AML-193 (cell line): ENCODE measurements around the gene GAL.
"Not testable (repeated sequence)": the region's sequence is repeated elsewhere in the genome, so short reads cannot be mapped to it uniquely, and the experiment has no call there.

Source experiments
- DNase-seq, 2 experiments: peaks; one replicate each; lab custom pipeline; 2025; lab: John Stamatoyannopoulos, UW

The GAL gene, protein sequence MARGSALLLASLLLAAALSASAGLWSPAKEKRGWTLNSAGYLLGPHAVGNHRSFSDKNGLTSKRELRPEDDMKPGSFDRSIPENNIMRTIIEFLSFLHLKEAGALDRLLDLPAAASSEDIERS

GRCh38 chr11:68684385-68685356 is at the start of gene GAL:
Gene GAL (plus strand): TSS chr11:68684544. CDS start chr11:68684924, 380 bp downstream.
- no peak for DNase-seq

DNA sequence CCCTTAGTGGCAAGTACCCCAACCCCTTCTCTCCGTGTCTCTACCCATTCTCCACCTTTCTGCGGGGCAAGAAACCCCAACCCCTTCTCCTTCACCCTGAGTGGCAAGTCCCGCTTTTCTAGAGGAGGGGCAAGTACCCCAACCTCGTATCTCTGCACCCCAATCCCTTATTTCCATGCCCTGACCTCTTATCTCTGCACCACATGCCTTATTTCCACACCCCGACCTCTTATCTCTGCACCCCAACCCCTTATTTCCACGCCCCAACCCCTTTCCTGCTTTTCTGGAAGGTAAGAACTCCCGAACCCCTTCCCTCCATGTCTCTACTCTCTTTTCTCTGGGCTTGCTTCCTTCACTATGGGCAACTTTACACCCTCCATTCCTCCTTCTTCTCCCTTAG is 49.7 kb upstream of the GAL start:
- DNase-seq, result not testable (repeated sequence)

GRCh38 chr11:68635172-68635571 is 49.2 kb upstream of the GAL start:
- DNase-seq, result not testable (repeated sequence)

- DNase-seq, result not testable (repeated sequence)
These were observed 48.5 kb upstream of the GAL start for GRCh38 chr11:68635883-68636282.

DNA sequence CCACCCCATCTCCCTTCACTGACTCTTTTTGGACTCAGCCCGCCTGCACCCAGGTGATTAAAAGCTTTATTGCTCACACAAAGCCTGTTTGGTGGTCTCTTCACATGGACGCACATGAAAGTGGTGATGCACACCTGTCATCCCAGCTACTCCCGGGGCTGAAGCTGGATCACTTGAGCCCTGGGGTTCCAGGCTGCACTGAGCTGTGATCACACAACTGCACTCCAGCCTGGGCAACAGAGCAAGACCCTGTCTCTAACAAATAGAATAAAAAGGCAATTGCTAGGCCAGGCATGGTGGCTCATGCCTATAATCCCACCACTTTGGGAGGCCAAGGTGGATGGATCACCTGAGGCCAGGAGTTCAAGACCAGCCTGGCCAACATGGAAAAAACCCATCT is 45.0 kb upstream of the GAL start:
- not testable (repeated sequence) for DNase-seq

GRCh38 chr11:68641880-68642279 is 42.5 kb upstream of the GAL start:
- no peak for DNase-seq

GRCh38 chr11:68643585-68643984 is 40.8 kb upstream of the GAL start:
- no peak for DNase-seq

DNA sequence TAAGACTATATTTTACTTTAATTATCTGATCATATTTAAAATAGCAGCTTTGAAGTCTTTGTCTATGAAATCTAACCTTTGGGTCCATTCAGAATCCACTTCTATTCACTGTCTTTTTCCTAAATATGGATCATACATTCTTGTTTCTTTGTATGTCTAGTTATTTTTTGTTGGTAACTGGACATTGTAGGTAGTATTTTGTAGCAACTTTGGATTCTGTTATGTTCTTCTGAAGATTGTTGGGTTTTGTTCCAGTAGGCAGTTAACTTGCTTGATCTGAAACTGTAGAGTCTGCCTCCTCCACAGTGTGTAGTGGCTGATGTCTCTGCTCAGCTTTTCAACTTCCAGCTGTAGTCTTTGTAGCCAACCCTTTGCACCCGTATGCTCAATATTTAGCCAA is 37.5 kb upstream of the GAL start:
- no peak for DNase-seq

DNA sequence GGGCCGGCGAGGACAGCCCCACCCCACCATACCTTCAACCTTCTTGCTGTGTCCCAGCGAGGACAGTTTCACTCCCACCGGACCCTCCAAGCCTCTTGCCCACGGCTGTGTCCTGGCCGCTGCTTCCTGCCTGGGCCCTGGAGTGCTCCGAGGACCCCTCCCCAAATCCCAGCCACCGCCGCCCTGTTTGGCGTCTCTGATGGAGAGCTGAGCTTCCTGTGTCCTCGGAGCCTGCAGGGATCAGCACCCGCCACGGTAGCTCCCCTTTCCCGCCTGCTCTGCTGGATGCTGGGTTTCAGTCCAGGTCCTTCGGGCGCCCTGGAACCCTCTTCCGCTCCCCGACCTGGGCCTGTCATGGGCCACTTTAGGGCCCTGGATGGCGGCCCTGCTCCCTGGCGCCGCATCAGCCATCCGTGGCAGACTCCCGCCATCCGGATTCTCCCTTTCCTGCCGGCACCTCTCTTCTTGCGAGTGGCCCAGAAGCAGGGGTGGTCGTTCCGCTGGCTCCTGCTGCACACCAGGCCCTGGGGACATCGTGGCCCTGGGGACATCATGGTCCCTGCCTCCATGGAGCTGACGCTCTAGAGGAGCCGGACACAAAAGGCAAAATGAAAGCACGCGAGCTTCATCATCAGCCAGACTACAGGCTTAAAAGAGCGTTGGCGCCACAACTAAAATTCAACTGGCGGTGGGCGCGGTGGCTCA is 34.3 kb upstream of the GAL start:
- no peak for DNase-seq

- no peak for DNase-seq
These were observed 33.5 kb upstream of the GAL start for GRCh38 chr11:68650801-68651200.

- DNase-seq, result no peak
These were observed 32.9 kb upstream of the GAL start for GRCh38 chr11:68651208-68651984.

- DNase-seq, result no peak
These were observed 32.2 kb upstream of the GAL start for GRCh38 chr11:68651985-68652682.

- DNase-seq, result no peak
These were observed 31.6 kb upstream of the GAL start for GRCh38 chr11:68652683-68653156.

DNA sequence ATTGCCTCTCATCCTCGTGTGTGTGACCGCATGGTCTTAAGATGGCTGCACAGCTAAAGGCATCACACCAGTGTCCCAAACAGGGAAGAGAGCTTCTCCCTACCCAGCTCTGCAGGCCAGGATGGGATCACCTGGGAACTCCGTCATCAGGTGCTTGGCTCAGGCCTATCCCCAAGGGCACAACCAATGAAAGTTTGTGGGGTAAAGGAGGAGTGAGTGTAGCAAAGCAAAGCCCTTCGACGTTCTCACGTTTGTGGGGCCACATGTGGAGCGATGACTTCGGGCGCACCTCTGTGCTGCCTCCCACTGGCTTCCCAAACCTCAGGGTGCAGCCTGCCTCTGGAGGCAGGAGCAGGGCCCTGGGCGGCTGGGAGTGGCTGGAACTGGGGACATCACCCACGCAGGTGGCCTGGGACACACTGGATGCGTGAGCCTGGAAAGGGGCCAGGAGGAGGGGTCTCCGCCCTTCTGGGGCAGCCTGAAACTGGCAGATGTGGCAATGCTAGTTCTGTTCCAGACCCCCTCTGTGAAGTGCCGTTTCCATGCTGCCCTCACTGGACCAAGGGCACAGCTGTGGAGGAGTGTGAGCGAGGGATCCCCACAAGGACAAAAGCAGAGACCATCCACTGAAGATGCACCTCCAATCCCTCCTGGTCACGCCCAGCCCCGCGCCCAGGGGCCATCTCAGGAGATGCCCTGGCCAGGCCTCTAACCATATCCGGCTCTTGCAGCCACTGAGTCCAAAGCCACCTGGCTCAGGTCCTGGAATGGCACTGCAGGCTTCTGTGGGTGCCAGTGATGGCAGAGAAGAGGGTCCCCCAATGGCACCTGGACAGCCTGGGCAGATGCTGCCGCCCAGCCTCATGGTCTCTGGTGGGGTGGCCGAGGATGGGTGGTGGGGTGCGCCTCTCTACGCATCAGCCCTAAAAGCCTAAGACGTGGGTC is 30.6 kb upstream of the GAL start:
- no peak for DNase-seq

DNA sequence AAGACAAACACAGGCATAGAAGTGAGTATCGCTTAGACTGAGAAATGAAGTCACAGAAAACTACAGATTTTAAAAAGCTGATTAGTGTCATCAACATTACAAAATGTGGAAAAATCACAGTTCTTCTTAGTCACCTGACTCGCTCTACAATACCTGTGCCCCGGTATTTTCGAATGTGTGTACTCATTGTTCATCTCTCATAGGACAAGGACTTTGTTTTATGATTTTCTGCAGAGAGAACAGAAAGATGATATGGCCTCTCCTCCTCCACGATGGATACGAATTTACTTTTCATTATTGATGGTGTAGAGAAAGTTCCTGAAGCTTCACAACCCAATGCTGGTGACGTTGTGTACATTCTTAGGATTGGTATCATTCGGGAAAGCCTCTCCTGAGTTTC is 29.4 kb upstream of the GAL start:
- DNase-seq, result no peak

DNA sequence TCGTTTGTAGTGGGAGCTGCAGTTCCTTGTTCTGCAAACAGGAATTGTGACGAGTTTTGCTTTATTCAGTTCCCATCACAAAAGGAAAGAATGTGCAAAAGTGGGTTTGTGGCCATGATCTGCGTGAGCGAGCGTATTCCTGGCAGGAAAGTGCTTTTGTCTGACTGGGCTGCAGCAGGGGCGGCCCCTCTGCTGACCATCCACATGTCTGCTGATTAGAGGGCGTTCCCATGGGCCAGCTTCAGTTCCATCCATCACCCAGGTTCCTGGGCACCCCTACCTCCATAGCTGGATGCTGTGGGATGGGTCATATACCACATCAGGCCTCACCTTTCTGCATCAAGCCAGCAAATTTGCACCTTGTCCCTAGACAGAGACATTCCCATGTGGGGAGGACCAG is 28.9 kb upstream of the GAL start:
- no peak for DNase-seq

DNA sequence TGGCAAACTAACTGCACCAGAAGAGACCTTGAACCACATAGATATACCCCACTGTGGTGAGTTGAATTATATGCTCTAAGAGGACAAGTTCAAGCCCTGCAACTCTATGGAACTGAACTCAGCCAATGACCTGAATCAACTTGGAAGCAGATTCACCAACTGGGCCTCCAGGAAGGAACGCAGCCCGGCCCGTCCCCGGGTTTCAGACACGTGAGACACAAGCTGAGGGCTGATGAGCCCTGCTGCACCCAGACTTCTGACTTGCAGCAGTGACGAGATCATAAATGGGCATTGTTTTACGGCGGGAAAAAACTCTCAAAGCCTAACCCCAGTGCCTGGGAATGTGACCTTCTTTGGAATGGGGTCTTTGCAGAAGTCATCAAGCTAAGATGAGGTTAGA is 28.5 kb upstream of the GAL start:
- no peak for DNase-seq

DNA sequence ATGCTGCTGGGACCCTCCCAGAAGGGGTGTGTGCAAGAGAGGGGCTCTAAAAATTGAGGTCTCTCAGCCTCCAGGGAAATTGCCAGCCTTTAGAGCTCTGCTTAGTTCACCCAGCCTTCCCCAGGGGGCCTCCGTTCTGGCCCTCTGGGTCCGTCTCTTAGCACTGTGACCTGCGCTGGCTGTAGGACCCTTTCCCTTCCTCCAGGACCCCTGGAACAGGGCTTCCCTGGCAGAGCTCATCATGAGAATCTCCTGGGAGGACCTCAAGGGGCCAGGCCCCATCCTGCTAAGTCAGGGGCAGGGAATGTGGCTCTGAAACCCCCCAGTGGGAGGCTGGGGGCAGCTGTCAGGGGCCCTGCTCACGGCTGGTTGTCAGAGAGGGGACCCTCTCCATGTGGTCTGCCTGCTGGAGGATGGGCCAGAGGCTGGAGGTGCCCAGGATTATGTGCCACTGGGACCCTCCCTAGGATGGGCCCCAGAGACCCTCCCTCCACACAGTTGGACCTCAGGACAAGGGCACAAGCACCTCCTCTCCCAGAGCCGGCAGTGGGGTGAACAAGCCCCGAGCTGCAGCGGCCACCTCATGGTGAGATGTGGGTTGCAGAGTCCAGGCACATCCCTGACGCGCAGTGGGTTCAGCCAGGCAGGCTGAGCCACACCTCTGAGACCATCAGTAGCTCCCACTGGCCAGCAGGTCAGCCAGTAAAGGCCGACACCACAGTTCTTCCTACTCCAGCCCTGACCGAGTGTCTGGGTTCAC is 27.1 kb upstream of the GAL start:
- DNase-seq, result no peak

GRCh38 chr11:68658097-68658496 is 26.2 kb upstream of the GAL start:
- DNase-seq, result no peak
